Liver (tissue), 9 donors: ENCODE data around the gene GPANK1. TPM values are rescaled to one million over a fixed set of nuclear protein-coding genes. Genes with fewer than 3 reads are reported as not detected.
A peak's percentile ranks its signal among the peaks of the same experiment; 100 is the strongest.

Experiments
- DNase-seq: peaks from one replicate; pipeline ENCODE4 v3.0.0-alpha.2; 2017; ENCODE audit warnings: low spot score
- H3K27ac ChIP-seq, 2 donors: one replicate each; pipeline ENCODE4 v1.7.0; 2013; ENCODE audit warnings: inconsistent platforms in 2 of 2, low read length in 2 of 2, control low read depth in 1 of 2, low read depth in 1 of 2, mild to moderate bottlenecking in 1 of 2
- H3K27me3 ChIP-seq, 4 donors: one replicate each; pipeline versions ENCODE4 v1.6.1 to v1.7.0; 2013; ENCODE audit warnings: low read length in 3 of 4, inconsistent platforms in 1 of 4, mild to moderate bottlenecking in 1 of 4, moderate library complexity in 1 of 4; ENCODE audit not compliant: control insufficient read depth in 4 of 4, insufficient read depth in 4 of 4
- H3K36me3 ChIP-seq, 4 donors: one replicate each; pipeline versions ENCODE4 v1.6.1 to v1.7.0; 2013; ENCODE audit warnings: low read length in 3 of 4, mild to moderate bottlenecking in 3 of 4, low read depth in 1 of 4, moderate library complexity in 1 of 4; ENCODE audit not compliant: control insufficient read depth in 4 of 4, insufficient read depth in 3 of 4
- H3K4me1 ChIP-seq, 4 donors: one replicate each; pipeline versions ENCODE4 v1.6.1 to v1.7.0; 2013; ENCODE audit warnings: low read length in 3 of 4, mild to moderate bottlenecking in 3 of 4, moderate library complexity in 1 of 4; ENCODE audit not compliant: control insufficient read depth in 4 of 4, insufficient read depth in 4 of 4
- H3K4me3 ChIP-seq, 3 donors: one replicate each; pipeline versions ENCODE4 v1.6.1 to v1.7.0; 2013; ENCODE audit warnings: low read length in 3 of 3, control low read depth in 1 of 3, low read depth in 1 of 3, mild to moderate bottlenecking in 1 of 3
- H3K9ac ChIP-seq, 2 donors: one replicate each; pipeline ENCODE4 v1.7.0; 2013; ENCODE audit warnings: low read length in 2 of 2, mild to moderate bottlenecking in 2 of 2, moderate library complexity in 2 of 2, control low read depth in 1 of 2, low read depth in 1 of 2
- H3K9me3 ChIP-seq, 4 donors: one replicate each; pipeline versions ENCODE4 v1.6.1 to v1.7.0; 2013; ENCODE audit warnings: low read length in 3 of 4; ENCODE audit not compliant: control insufficient read depth in 4 of 4
- ATF3 ChIP-seq: IDR thresholded peaks from 2 replicates; pipeline ENCODE4 v1.6.1; 2016; ENCODE audit warnings: antibody characterized with exemption
- CTCF ChIP-seq: fragments of 150-350 bp; IDR thresholded peaks from 2 replicates; pipeline ENCODE4 v1.5.1; 2017; ENCODE audit warnings: improper control_type of control experiment, low read depth, low read length; ENCODE audit not compliant: missing input control
- EGR1 ChIP-seq, 2 donors: IDR thresholded peaks; 2 replicates each; pipeline ENCODE4 v1.6.1; 2016 to 2018; ENCODE audit warnings: antibody characterized with exemption in 2 of 2, low read depth in 2 of 2
- FOXA1 ChIP-seq: IDR thresholded peaks from 2 replicates; pipeline ENCODE4 v1.6.1; 2016; ENCODE audit warnings: antibody characterized with exemption
- FOXA2 ChIP-seq: IDR thresholded peaks from 2 replicates; pipeline ENCODE4 v1.6.1; 2016; ENCODE audit warnings: antibody characterized with exemption
- GABPA ChIP-seq, 2 donors: IDR thresholded peaks in 1 of 2; conservative IDR thresholded peaks in 1 of 2; 2 replicates each; pipeline ENCODE4 v1.6.1; 2016; ENCODE audit warnings: antibody characterized with exemption in 2 of 2, mild to moderate bottlenecking in 1 of 2, moderate library complexity in 1 of 2
- HNF4A ChIP-seq, 2 donors: conservative IDR thresholded peaks; 2 replicates each; pipeline ENCODE4 v1.6.1; 2016; ENCODE audit warnings: antibody characterized with exemption in 2 of 2, mild to moderate bottlenecking in 2 of 2
- JUND ChIP-seq, 2 donors: IDR thresholded peaks; 2 replicates each; pipeline ENCODE4 v1.6.1; 2016; ENCODE audit warnings: antibody characterized with exemption in 2 of 2
- MAX ChIP-seq: IDR thresholded peaks from 2 replicates; pipeline ENCODE4 v1.6.1; 2016; ENCODE audit warnings: antibody characterized with exemption
- NR2F2 ChIP-seq: IDR thresholded peaks from 2 replicates; pipeline ENCODE4 v1.6.1; 2016; ENCODE audit warnings: antibody characterized with exemption
- RAD21 ChIP-seq, 2 donors: IDR thresholded peaks; 2 replicates each; pipeline ENCODE4 v1.6.1; 2016; ENCODE audit warnings: antibody characterized with exemption in 2 of 2, mild to moderate bottlenecking in 2 of 2
- REST ChIP-seq: IDR thresholded peaks from 2 replicates; pipeline ENCODE4 v1.6.1; 2016; ENCODE audit warnings: antibody characterized with exemption, mild to moderate bottlenecking
- RXRA ChIP-seq, 2 donors: IDR thresholded peaks; 2 replicates each; pipeline ENCODE4 v1.6.1; 2017 to 2018; ENCODE audit warnings: antibody characterized with exemption in 2 of 2, mild to moderate bottlenecking in 1 of 2
- SP1 ChIP-seq: IDR thresholded peaks from 2 replicates; pipeline ENCODE4 v1.6.1; 2018; ENCODE audit warnings: antibody characterized with exemption, mild to moderate bottlenecking
- TAF1 ChIP-seq: conservative IDR thresholded peaks from 2 replicates; pipeline ENCODE4 v1.6.1; 2016; ENCODE audit warnings: antibody characterized with exemption, mild to moderate bottlenecking
- YY1 ChIP-seq: IDR thresholded peaks from 2 replicates; pipeline ENCODE4 v1.6.1; 2016; ENCODE audit warnings: antibody characterized with exemption, mild to moderate bottlenecking
- ZBTB33 ChIP-seq: IDR thresholded peaks from 2 replicates; pipeline ENCODE4 v1.6.1; 2016; ENCODE audit warnings: antibody characterized with exemption
- WGBS: extraction: QIAGEN DNeasy Blood & Tissue Kit; methylation state at CpG from one replicate; pipeline ENCODE4 v1.1.7; 2013; 5-methylcytosine and 5-hydroxymethylcytosine counted together
- polyA plus RNA-seq, 2 donors: library from polyadenylated mRNA; stranded (reverse) in 1 of 2; unstranded in 1 of 2; fragments of 200-250 nt in 1 of 2; fragments of >200 nt in 1 of 2; fragmentation: Nextera tagmentation in 1 of 2; extraction: Ambion mirVana in 1 of 2; gene quantifications; one replicate each; pipeline versions ENCODE4 v1.2.1 to v1.2.3, GENCODE V29; 2013 to 2015
- total RNA-seq, 2 donors: library from RNA; depleted of rRNA; stranded (reverse); fragments of >200 nt; gene quantifications; one replicate each; pipeline ENCODE4 v1.2.3, GENCODE V29; 2014
- donor health status: healthy.
- donor health status: healthy.
- donor health status: healthy.
- donor health status: healthy.
- donor health status: healthy.

The GPANK1 gene
- total and polyA plus RNA-seq, 4 donors = 7.6 to 13.9 (median 11.2) TPM

GRCh38 chr6:31661262-31662123, 3.3 kb downstream of the GPANK1 start (continued):
- TF ChIP-seq RXRA (IDR thresholded peaks at IDR 0.05) (no peak), MAX (no peak), SP1 (no peak), FOXA1 (no peak), FOXA2 (no peak)

GRCh38 chr6:31660381-31661261, 4.2 kb downstream of the GPANK1 start, which contains the start of gene C6orf47:
Gene C6orf47, minus strand, starts transcription at chr6:31660778. Its CDS starts 831 bp downstream, at chr6:31659947.
- Histone ChIP-seq H3K4me1 (peaks cover 20 to 75% (median 64%) of the 10 kb centered on the region in 4 donors), H3K36me3 (peaks cover 0 to 7% (median 6%) of the 10 kb centered on the region in 4 donors), H3K9ac (peak within 1 kb of the TSS; percentile 87 to 96), H3K27ac (peak within 1 kb of the TSS; percentile 81 to 90), H3K27me3 (no peaks in the 10 kb centered on the region), H3K9me3 (no peaks in the 10 kb centered on the region), H3K4me3 (peak within 1 kb of the TSS; percentile 65 to 82 (median 67))
- no peak for TF ChIP-seq NR2F2
- TF ChIP-seq GABPA (IDR thresholded peaks at IDR 0.05 in 1 of 2, conservative IDR thresholded peaks at IDR 0.05 in 1 of 2) = peak in 1 of 2 donors; percentile 63
- TF ChIP-seq CTCF = no peak
- TF ChIP-seq RAD21 (IDR thresholded peaks at IDR 0.05) = no peak
- TF ChIP-seq TAF1 = no peak
- no peak for TF ChIP-seq FOXA1
- TF ChIP-seq YY1 = peak; percentile 13
- TF ChIP-seq REST = peak; percentile 42
- peak; percentile 19 for TF ChIP-seq SP1
- TF ChIP-seq ZBTB33 = no peak
- no peak for TF ChIP-seq FOXA2
- TF ChIP-seq HNF4A (conservative IDR thresholded peaks at IDR 0.05) = no peak
- TF ChIP-seq ATF3 = no peak
- no peak for TF ChIP-seq MAX
- no peak for TF ChIP-seq JUND (IDR thresholded peaks at IDR 0.05)
- peak; percentile 61 to 91 for TF ChIP-seq EGR1 (IDR thresholded peaks at IDR 0.05; ENCODE audit: low read depth in 2 of 2)
- peak; percentile 87 for DNase-seq
- WGBS = under 1% methylated on average over 52 of the region's 52 CpGs
